ENCODE data around the gene KCNMB2. TPM values are rescaled to one million over a fixed set of nuclear protein-coding genes. Genes with fewer than 3 reads are reported as not detected.
A peak's percentile ranks its signal among the peaks of the same experiment; 100 is the strongest.

The KCNMB2 gene
- total RNA-seq, 1 donor from 2014 or later = 0.56 TPM

DNA sequence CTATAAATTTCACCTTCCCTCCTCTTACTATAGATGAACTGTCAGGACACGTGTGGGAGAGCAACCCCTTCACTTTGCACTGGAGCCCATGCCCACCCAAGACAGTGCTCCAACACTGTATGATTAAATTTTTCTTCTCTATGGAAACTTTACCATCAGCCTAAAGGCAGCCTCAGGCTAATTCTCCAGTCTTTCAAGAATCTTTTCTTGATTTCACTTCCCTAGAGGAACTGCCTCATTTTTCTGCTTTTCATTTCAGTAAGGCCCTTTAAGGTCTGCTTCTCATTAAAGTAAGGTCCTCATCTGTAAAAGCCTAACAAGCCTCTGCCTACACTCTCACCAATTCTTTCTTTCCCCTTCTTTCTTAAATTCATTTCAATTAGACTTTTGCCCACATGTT lies 137.3 kb downstream of the KCNMB2 start:
- no peaks in the 10 kb centered on the region for H3K27me3 ChIP-seq (ENCODE audit: low read depth)
- H3K9me3 ChIP-seq = no peaks in the 10 kb centered on the region
- H3K4me1 ChIP-seq = peaks cover 10% of the 10 kb centered on the region
- no peaks in the 10 kb centered on the region for H3K36me3 ChIP-seq
- no peak overlapping the region for H3K4me3 ChIP-seq
- ATAC-seq = no peak
- DNase-seq = no peak
- intact Hi-C loops (cut with DNase I) = no loop called here
- no peak overlapping the region for H3K27ac ChIP-seq
- TF ChIP-seq, protein P1, sequence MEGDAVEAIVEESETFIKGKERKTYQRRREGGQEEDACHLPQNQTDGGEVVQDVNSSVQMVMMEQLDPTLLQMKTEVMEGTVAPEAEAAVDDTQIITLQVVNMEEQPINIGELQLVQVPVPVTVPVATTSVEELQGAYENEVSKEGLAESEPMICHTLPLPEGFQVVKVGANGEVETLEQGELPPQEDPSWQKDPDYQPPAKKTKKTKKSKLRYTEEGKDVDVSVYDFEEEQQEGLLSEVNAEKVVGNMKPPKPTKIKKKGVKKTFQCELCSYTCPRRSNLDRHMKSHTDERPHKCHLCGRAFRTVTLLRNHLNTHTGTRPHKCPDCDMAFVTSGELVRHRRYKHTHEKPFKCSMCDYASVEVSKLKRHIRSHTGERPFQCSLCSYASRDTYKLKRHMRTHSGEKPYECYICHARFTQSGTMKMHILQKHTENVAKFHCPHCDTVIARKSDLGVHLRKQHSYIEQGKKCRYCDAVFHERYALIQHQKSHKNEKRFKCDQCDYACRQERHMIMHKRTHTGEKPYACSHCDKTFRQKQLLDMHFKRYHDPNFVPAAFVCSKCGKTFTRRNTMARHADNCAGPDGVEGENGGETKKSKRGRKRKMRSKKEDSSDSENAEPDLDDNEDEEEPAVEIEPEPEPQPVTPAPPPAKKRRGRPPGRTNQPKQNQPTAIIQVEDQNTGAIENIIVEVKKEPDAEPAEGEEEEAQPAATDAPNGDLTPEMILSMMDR (IDR thresholded peaks at IDR 0.05) = no peak

GRCh38 chr3:178676077-178676476 lies 139.8 kb downstream of the KCNMB2 start:
- no peak overlapping the region for H3K4me3 ChIP-seq
- H3K27ac ChIP-seq = no peak overlapping the region
- intact Hi-C loops (cut with DNase I) = no loop called here
- no peaks in the 10 kb centered on the region for H3K27me3 ChIP-seq (ENCODE audit: low read depth)
- no peak for ATAC-seq
- H3K4me1 ChIP-seq = peaks cover 10% of the 10 kb centered on the region
- no peaks in the 10 kb centered on the region for H3K36me3 ChIP-seq
- DNase-seq = no peak
- no peaks in the 10 kb centered on the region for H3K9me3 ChIP-seq
- TF ChIP-seq, protein P1 (IDR thresholded peaks at IDR 0.05) = no peak

GRCh38 chr3:178676942-178677790 lies 140.9 kb downstream of the KCNMB2 start:
- H3K9me3 ChIP-seq = no peaks in the 10 kb centered on the region
- no peak overlapping the region for H3K27ac ChIP-seq
- peaks cover 2% of the 10 kb centered on the region for H3K4me1 ChIP-seq
- H3K36me3 ChIP-seq = no peaks in the 10 kb centered on the region
- no peaks in the 10 kb centered on the region for H3K27me3 ChIP-seq (ENCODE audit: low read depth)
- no peak overlapping the region for H3K4me3 ChIP-seq
- ATAC-seq (peak in 1 of 2 donors; percentile 42), DNase-seq (no peak)
- intact Hi-C loops (cut with DNase I) = no loop called here
- TF ChIP-seq, protein P1 (IDR thresholded peaks at IDR 0.05) = no peak

- Histone ChIP-seq H3K9me3 (peaks cover 5% of the 10 kb centered on the region), H3K4me1 (no peaks in the 10 kb centered on the region), H3K27me3 (ENCODE audit: low read depth) (no peaks in the 10 kb centered on the region), H3K4me3 (no peak overlapping the region), H3K36me3 (no peaks in the 10 kb centered on the region), H3K27ac (no peak overlapping the region)
- no peak for DNase-seq
- no peak for ATAC-seq
- intact Hi-C loops (cut with DNase I) = no loop called here
- TF ChIP-seq, protein P1 (IDR thresholded peaks at IDR 0.05) = no peak
These were observed 141.7 kb downstream of the KCNMB2 start for GRCh38 chr3:178677961-178678360.

DNA sequence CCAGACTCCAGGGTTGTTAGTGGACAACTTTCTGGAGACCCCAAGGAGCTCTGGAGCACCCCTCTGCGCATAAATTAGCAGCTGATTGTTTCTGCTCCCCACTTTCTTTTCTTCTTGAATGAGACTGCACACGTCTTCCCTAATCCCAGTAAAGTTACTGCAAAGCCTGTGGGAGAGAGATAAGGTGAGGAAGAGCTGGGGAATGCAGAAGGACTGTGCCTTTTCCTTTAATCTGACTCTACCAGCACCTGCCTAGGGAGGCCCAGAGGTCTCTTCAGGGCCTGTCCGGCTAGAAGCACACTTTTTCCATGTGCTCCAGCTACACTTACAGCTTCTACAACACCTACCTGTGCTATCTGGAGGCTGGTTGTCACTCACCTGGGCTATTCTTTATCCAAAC lies 143.8 kb downstream of the KCNMB2 start:
- ATAC-seq = no peak
- H3K27ac ChIP-seq = no peak overlapping the region
- peaks cover 5% of the 10 kb centered on the region for H3K9me3 ChIP-seq
- no peak for DNase-seq
- H3K36me3 ChIP-seq = no peaks in the 10 kb centered on the region
- no peaks in the 10 kb centered on the region for H3K4me1 ChIP-seq
- H3K4me3 ChIP-seq = no peak overlapping the region
- TF ChIP-seq, protein P1 (IDR thresholded peaks at IDR 0.05) = no peak
- intact Hi-C loops (cut with DNase I) = no loop called here
- H3K27me3 ChIP-seq (ENCODE audit: low read depth) = no peaks in the 10 kb centered on the region

All from lower lobe of right lung (tissue), 2 donors.